CD4-positive, alpha-beta T cell (primary cell): Measurements from ENCODE around the gene RAPH1. TPM values are rescaled to one million over a fixed set of nuclear protein-coding genes. Genes with fewer than 3 reads are reported as not detected.

Source experiments
- ATAC-seq: fragments of 200-7000 bp; cut with Tn5 transposase; one replicate; pipeline ENCODE4 v1.10.0; 2022; ENCODE audit warnings: mild to moderate bottlenecking; ENCODE audit not compliant: poor library complexity
- CTCF ChIA-PET: fragments of 350-600 bp; sonication (Branson Sonifier 250); formaldehyde crosslinking; loops from one replicate; lab custom pipeline; 2021; ENCODE audit warnings: antibody characterized with exemption, inconsistent platforms; lab: Charles Lee
- POLR2A ChIA-PET: fragments of 350-600 bp; sonication (Branson Sonifier 250); formaldehyde crosslinking; loops from one replicate; lab custom pipeline; 2021; ENCODE audit warnings: antibody characterized with exemption, inconsistent platforms; lab: Charles Lee
- DNase-seq, 14 experiments: peaks; one replicate each; pipeline ENCODE4 v3.0.0-alpha.2; 2013 to 2020; ENCODE audit warnings: mixed read lengths in 2 of 14
- H3K27ac ChIP-seq, 2 donors: one replicate each; pipeline versions ENCODE4 v1.5.1 to v1.7.0; 2013; ENCODE audit warnings: low read length in 2 of 2, low read depth in 1 of 2, mild to moderate bottlenecking in 1 of 2
- H3K27me3 ChIP-seq, 2 experiments: 1 replicate in 1 of 2; 2 replicates in 1 of 2; pipeline versions ENCODE4 v1.6.1 to v1.7.0; 2013; ENCODE audit warnings: low read length in 2 of 2, control low read depth in 1 of 2, mild to moderate bottlenecking in 1 of 2, moderate library complexity in 1 of 2; ENCODE audit not compliant: insufficient read depth in 2 of 2, control insufficient read depth in 1 of 2
- H3K36me3 ChIP-seq: one replicate; pipeline ENCODE4 v1.6.1; 2013; ENCODE audit warnings: low read length, control low read depth; ENCODE audit not compliant: insufficient read depth
- H3K4me1 ChIP-seq: one replicate; pipeline ENCODE4 v1.6.1; 2013; ENCODE audit warnings: low read length, control low read depth; ENCODE audit not compliant: insufficient read depth
- H3K4me3 ChIP-seq: one replicate; pipeline ENCODE4 v1.5.1; 2013; ENCODE audit warnings: mild to moderate bottlenecking, low read length, moderate library complexity
- H3K9me3 ChIP-seq, 2 experiments: 1 replicate in 1 of 2; 2 replicates in 1 of 2; pipeline versions ENCODE4 v1.6.1 to v1.7.0; 2013; ENCODE audit warnings: low read length in 2 of 2, mild to moderate bottlenecking in 2 of 2, control low read depth in 1 of 2, moderate library complexity in 1 of 2; ENCODE audit not compliant: control insufficient read depth in 1 of 2, insufficient read depth in 1 of 2
- H3K27ac Mint-ChIP-seq: one replicate; pipeline ENCODE4 v1.8.0; 2020; ENCODE audit warnings: mixed read lengths
- H3K27me3 Mint-ChIP-seq: one replicate; pipeline ENCODE4 v1.8.0; 2021; ENCODE audit warnings: mixed read lengths
- H3K36me3 Mint-ChIP-seq: one replicate; pipeline ENCODE4 v1.8.0; 2021; ENCODE audit warnings: low read depth, mixed read lengths
- H3K4me1 Mint-ChIP-seq: one replicate; pipeline ENCODE4 v1.8.0; 2021; ENCODE audit warnings: low read depth, mixed read lengths
- H3K4me3 Mint-ChIP-seq: one replicate; pipeline ENCODE4 v1.8.0; 2020; ENCODE audit warnings: mild to moderate bottlenecking, mixed read lengths
- H3K9me3 Mint-ChIP-seq: one replicate; pipeline ENCODE4 v1.8.0; 2020; ENCODE audit warnings: mixed read lengths
- CTCF ChIP-seq: fragments of 200-600 bp; IDR thresholded peaks from one replicate; pipeline ENCODE4 v1.8.0; 2022; ENCODE audit warnings: antibody characterized with exemption, mild to moderate bottlenecking
- intact Hi-C, 2 experiments: fragments of 100-400 bp; cut with DNase I in 1 of 2; cut with micrococcal nuclease in 1 of 2; formaldehyde crosslinking; loops; one replicate each; pipeline versions ENCODE4 v1.15.1 to v1.9.0; 2023 to 2025; cut with DNase I, micrococcal nuclease
- total RNA-seq, 174 experiments: library from RNA in 2 of 174; stranded (reverse) in 2 of 174; gene quantifications; one replicate each; pipeline ENCODE4 v1.2.3 and lab custom pipeline; 2021 to 2026

The RAPH1 gene
- total RNA-seq, 2 experiments from 2014 or later: 4.3 to 5.8 TPM

- no peaks in the 10 kb centered on the region for H3K27me3 Mint-ChIP-seq
- peaks cover 23% of the 10 kb centered on the region for H3K36me3 Mint-ChIP-seq
- no peak overlapping the region for H3K27ac Mint-ChIP-seq
- H3K27me3 ChIP-seq: no peaks in the 10 kb centered on the region
- ChIA-PET POLR2A (interaction anchor here (1.0 kb wide), 1 partner anchor 19 kb away, joined by 3 read pairs; the partner anchor contains the start of gene ABI2), CTCF (no interaction called here)
- no peak overlapping the region for H3K4me3 Mint-ChIP-seq
- H3K9me3 ChIP-seq: peaks cover 0 to 5% of the 10 kb centered on the region in 2 experiments
- H3K9me3 Mint-ChIP-seq: no peaks in the 10 kb centered on the region
- no peak overlapping the region for H3K27ac ChIP-seq
- H3K4me1 Mint-ChIP-seq: peaks cover 7% of the 10 kb centered on the region
- no peak for DNase-seq
- peaks cover 11% of the 10 kb centered on the region for H3K36me3 ChIP-seq
- no peaks in the 10 kb centered on the region for H3K4me1 ChIP-seq
- H3K4me3 ChIP-seq: no peak overlapping the region
- no peak for TF ChIP-seq CTCF
- intact Hi-C loops: no loop called here
- no peak for ATAC-seq
These were observed 187.7 kb downstream of the RAPH1 start for GRCh38 chr2:203347375-203347774.

DNA sequence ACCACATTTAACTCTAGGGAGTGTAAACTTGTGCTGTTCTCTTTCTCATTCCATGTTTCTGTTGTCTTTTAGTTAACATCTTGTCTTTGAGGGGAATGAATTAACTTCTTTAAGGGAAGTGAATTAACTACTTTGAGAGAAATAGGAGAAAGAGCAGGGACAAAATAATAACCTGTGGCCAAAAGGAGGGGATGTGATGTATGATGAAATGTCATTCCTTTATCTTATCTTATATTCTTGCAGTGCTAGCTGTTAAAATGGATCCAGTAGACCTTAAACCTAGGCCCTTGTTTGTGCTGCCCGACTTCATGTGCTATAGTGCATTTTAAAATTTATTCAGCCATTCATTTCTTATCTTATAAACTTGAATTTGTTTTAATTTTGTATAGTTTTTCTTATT lies 188.5 kb downstream of the RAPH1 start:
- H3K36me3 ChIP-seq: peaks cover 7% of the 10 kb centered on the region
- ChIA-PET CTCF (no interaction called here), POLR2A (interaction anchor here (1.0 kb wide), 1 partner anchor 19 kb away, joined by 3 read pairs; the partner anchor contains the start of gene ABI2)
- intact Hi-C loops: no loop called here
- H3K4me1 ChIP-seq: no peaks in the 10 kb centered on the region
- Mint-ChIP-seq H3K27ac (no peak overlapping the region), H3K36me3 (peaks cover 23% of the 10 kb centered on the region), H3K27me3 (no peaks in the 10 kb centered on the region), H3K9me3 (no peaks in the 10 kb centered on the region), H3K4me1 (peaks cover 7% of the 10 kb centered on the region), H3K4me3 (no peak overlapping the region)
- no peaks in the 10 kb centered on the region for H3K27me3 ChIP-seq
- DNase-seq (no peak), ATAC-seq (no peak)
- TF ChIP-seq CTCF: no peak
- peaks cover 0 to 5% of the 10 kb centered on the region in 2 experiments for H3K9me3 ChIP-seq
- no peak overlapping the region for H3K27ac ChIP-seq
- no peak overlapping the region for H3K4me3 ChIP-seq

GRCh38 chr2:203344667-203345066 lies 190.4 kb downstream of the RAPH1 start:
- Histone ChIP-seq H3K27me3 (no peaks in the 10 kb centered on the region), H3K4me3 (no peak overlapping the region), H3K36me3 (peaks cover 5% of the 10 kb centered on the region), H3K4me1 (no peaks in the 10 kb centered on the region), H3K9me3 (no peaks in the 10 kb centered on the region), H3K27ac (no peak overlapping the region)
- TF ChIP-seq CTCF: no peak
- no peak overlapping the region for H3K27ac Mint-ChIP-seq
- ATAC-seq (no peak), DNase-seq (no peak)
- peaks cover 18% of the 10 kb centered on the region for H3K36me3 Mint-ChIP-seq
- H3K4me1 Mint-ChIP-seq: peaks cover 7% of the 10 kb centered on the region
- H3K9me3 Mint-ChIP-seq: no peaks in the 10 kb centered on the region
- ChIA-PET CTCF (no interaction called here), POLR2A (no interaction called here)
- intact Hi-C loops: no loop called here
- no peak overlapping the region for H3K4me3 Mint-ChIP-seq
- H3K27me3 Mint-ChIP-seq: no peaks in the 10 kb centered on the region

Other genes starting within 250 kb of the RAPH1 start
- 10 to 100 TPM; 19.3 to 21.0 TPM for gene ABI2, start 206.9 kb downstream of the RAPH1 start, total RNA-seq
- 100 to 1,000 TPM; 128 to 130 TPM for gene CD28, start 171.3 kb upstream of the RAPH1 start, total RNA-seq